ENCODE measurements around the gene AFF3. TPM values are rescaled to one million over a fixed set of nuclear protein-coding genes. Genes with fewer than 3 reads are reported as not detected.

AFF3 gene
- total RNA-seq, 1 experiment from 2014 or later: 0.22 TPM

GRCh38 chr2:100004959-100005387, 137.4 kb downstream of the AFF3 start:
- H3K14ac ChIP-seq (ENCODE audit: insufficient read depth, low read length): no peak overlapping the region
- H3K27me3 ChIP-seq (ENCODE audit: insufficient read depth, low read length): no peaks in the 10 kb centered on the region
- DNase-seq: no peak
- no peak overlapping the region for H2AFZ ChIP-seq (ENCODE audit: low read length)
- H3K27ac ChIP-seq (ENCODE audit: insufficient read length, low read depth, low read length): no peak overlapping the region
- no peak overlapping the region for H3T11ph ChIP-seq (ENCODE audit: low read length)
- no peak overlapping the region for H2BK15ac ChIP-seq (ENCODE audit: low read depth, low read length)
- no peaks in the 10 kb centered on the region for H3K9me3 ChIP-seq (ENCODE audit: control insufficient read depth, low read depth, low read length)
- H3K23me2 ChIP-seq (ENCODE audit: insufficient read length, low read depth, low read length, poor library complexity, severe bottlenecking): no peaks in the 10 kb centered on the region
- no peaks in the 10 kb centered on the region for H3K4me1 Mint-ChIP-seq
- no peak overlapping the region for H3K18ac ChIP-seq (ENCODE audit: insufficient read length, low read depth, low read length)
- no peak overlapping the region for H2BK12ac ChIP-seq (ENCODE audit: insufficient read length, low read depth, low read length)
- H3K9me3 Mint-ChIP-seq: no peaks in the 10 kb centered on the region
- H4K91ac ChIP-seq (ENCODE audit: insufficient read length, low read depth, low read length): no peak overlapping the region
- H2BK120ac ChIP-seq (ENCODE audit: low read depth, low read length, poor library complexity, severe bottlenecking): no peak overlapping the region
- peaks cover 8% of the 10 kb centered on the region; the same call in 1 of the 2 replicates for H3K27me3 Mint-ChIP-seq (ENCODE audit: low read depth)
- H4K8ac ChIP-seq (replicated peaks; ENCODE audit: insufficient read length, low read depth, low read length): no peak overlapping the region
- H3K36me3 Mint-ChIP-seq (ENCODE audit: insufficient read depth in 1 of 3, low read depth in 3 of 3): no peaks in the 10 kb centered on the region
- no peak overlapping the region for H2BK20ac ChIP-seq (ENCODE audit: low read depth, low read length, poor library complexity, severe bottlenecking)
- H3K4ac ChIP-seq (ENCODE audit: low read depth, low read length): no peak overlapping the region
- H4K20me1 ChIP-seq (ENCODE audit: control insufficient read depth, insufficient read depth, insufficient read length): no peaks in the 10 kb centered on the region
- no peak overlapping the region for H3K4me3 Mint-ChIP-seq
- no CpG with 5 or more reads among the region's 2 CpGs for WGBS (ENCODE audit: extremely low coverage, insufficient read length, low lambda C conversion rate)
- H2AK5ac ChIP-seq (ENCODE audit: insufficient read length, low read length): no peak overlapping the region
- no peak overlapping the region for H2BK5ac ChIP-seq (ENCODE audit: insufficient read length, low read length)
- no peak overlapping the region for H3K9ac ChIP-seq (ENCODE audit: extremely low read depth, insufficient read length, low read length)
- no peak overlapping the region for H4K5ac ChIP-seq (ENCODE audit: insufficient read length, low read depth, low read length)
- no peak overlapping the region for H3K23ac ChIP-seq (ENCODE audit: insufficient read length, low read depth, low read length)
- no peaks in the 10 kb centered on the region for H3K79me1 ChIP-seq (ENCODE audit: insufficient read depth, low read depth, low read length, poor library complexity, severe bottlenecking)
- H3K4me2 ChIP-seq (ENCODE audit: insufficient read depth, insufficient read length, low read length): no peak overlapping the region
- no peak for TF ChIP-seq CTCF (conservative IDR thresholded peaks at IDR 0.05)
- no peaks in the 10 kb centered on the region for H3K4me1 ChIP-seq (ENCODE audit: insufficient read depth, low read length)
- H3K27ac Mint-ChIP-seq: no peak overlapping the region
- H3K79me2 ChIP-seq (ENCODE audit: insufficient read depth, low read length): no peaks in the 10 kb centered on the region
- H3K56ac ChIP-seq (ENCODE audit: insufficient read length, low read depth, low read length): no peak overlapping the region
